HG03575 (cell line): ENCODE data around the gene ANO6.

ENCODE experiments used
- ATAC-seq: cut with Tn5 transposase; IDR thresholded peaks from one replicate; pipeline ENCODE4 v1.9.1; 2021; ENCODE audit not compliant: unreplicated experiment, insufficient number of reproducible peaks, low FRiP score; ENCODE audit errors: extremely low read depth

Gene ANO6

GRCh38 chr12:45462506-45462905 is 246.6 kb downstream of the ANO6 start:
- ATAC-seq: no peak

DNA sequence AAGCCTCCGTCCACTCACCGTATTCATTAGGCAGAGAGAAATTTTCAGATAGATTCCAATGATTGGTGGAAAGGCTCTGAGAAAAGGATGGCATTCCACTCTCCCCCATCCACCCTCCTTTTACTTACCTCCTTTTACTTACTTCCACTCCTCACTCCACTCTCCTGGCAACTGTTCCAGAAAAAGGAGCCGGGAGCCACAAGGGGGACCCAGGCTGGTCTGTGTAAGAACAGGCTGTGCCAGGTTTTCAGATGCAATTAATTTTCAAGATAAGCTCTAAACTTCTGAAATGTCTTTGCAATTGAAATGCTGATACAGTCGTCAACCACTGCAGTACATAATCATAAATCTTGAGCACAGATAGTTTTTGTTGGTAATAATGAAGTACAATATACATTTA is 248.8 kb downstream of the ANO6 start:
- no peak for ATAC-seq

DNA sequence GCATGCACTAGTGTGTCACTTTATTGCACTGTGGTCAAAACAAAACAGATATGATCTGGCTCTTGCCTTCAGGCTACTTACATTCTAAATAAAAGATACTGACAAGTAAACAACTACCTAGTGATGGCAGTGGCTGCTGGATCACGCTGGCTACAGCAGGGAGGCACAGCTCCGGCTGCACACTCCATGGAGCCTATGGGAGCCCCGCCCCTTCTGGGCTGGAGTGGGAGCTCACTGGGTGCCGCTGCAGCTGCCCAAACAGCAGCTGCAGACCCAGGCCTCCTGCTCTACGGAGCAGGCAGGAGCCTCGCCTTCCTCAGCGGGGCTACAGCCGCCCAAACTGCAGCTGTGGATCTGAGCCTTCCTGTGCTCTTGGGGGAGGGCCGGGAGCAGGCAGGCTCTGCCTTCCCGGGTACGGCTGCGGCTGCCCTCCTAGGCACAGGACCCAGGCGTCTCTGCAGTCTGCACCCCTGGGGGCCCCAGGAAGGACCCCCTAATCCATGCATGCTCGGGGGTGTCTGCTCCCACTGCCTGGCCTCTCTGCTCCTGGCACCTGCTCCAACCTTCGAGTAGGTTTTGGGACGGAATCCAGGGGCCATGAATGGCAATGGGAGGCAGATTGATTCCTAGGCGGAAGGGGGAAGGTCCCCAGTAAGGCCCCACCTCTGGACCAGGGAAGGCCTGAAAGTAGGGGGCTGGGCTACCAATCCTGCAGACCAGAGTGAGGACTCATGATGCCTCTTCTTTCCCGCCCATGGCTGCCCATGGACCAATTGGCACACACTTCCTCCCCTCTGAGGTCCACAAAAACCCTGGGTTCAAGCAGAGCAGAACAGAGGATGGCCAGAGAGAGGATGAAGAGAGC is 253.1 kb downstream of the ANO6 start:
- ATAC-seq: no peak

GRCh38 chr12:45469902-45470301 is 254.0 kb downstream of the ANO6 start:
- no peak for ATAC-seq

- no peak for ATAC-seq
Measured at GRCh38 chr12:45473636-45474035, 257.7 kb downstream of the ANO6 start.

DNA sequence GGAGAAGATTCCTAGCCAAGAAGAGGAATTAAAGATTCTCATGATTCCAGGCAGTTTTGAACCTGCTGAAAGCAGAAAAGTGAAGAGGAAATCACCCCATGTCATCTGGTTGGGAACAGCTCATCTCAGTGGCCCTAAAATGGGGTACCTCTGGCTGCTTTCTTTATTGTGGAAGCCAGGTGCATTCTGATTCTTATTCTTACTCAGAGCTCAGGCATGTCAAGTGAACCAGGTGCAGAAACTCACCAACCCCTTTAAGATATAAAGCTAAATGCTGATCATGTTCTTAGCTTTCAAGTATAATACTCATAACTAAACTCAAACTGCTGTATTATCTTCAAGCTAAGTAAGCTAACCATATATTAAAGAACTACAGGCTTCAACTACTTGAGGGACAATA is 259.7 kb downstream of the ANO6 start:
- no peak for ATAC-seq

GRCh38 chr12:45477526-45477925 is 261.6 kb downstream of the ANO6 start:
- no peak for ATAC-seq

DNA sequence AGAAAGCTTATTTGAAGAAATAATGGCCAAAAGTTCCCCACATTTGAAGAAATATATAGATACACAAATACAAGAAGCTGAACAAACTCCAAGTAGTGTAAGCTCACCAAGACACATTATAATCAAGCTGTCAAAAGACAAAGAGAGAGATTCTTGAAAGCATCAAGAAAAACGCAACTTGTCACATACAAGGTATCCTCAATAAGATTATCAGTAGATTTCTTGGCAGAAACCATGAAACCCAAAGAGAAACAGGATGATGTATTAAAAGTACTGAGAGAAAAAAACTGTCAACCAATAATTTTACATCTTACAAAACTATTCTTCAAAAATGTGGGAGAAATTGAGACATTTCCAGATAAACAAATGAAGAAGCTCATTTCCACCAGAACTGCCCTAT is 263.0 kb downstream of the ANO6 start:
- ATAC-seq: no peak

DNA sequence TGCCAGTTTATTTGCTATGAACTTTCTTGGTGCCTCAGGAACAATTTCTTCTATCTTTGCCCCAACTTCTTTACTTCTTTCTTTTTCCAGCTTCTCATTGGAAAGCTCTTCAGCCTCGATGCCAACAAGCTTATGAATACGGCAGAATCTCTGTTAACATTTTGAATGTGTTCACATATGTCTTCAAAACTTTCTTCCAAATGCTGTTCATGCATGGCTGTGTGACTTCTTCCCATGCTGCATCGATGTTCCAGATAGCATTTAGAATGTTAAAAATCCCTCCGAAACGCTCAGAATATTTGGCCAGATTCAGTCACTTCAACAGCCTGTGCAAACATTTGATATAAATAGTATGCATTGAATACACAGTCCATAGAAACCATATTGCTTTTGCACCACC is 265.9 kb downstream of the ANO6 start:
- no peak for ATAC-seq

DNA sequence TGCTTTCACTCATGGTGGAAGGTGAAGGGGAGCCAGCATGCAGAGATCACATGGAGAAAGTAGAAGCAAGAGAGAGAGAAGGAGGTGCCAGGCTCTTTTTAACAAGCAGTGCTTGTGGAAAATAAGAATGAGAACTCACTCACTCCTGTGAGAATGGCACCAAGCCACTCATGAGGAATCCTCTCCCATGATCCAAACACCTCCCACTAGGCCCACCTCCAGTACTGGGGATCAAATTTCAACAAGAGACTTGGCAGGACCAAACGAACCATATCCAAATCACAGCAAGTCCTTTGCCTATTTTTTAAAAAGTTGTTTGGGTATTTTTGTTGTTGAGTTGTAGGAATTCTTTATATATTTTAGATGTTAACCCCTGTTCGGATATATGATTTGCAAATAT is 267.7 kb downstream of the ANO6 start:
- no peak for ATAC-seq
